ENCODE data around the gene SLC39A11.

The SLC39A11 gene

DNA sequence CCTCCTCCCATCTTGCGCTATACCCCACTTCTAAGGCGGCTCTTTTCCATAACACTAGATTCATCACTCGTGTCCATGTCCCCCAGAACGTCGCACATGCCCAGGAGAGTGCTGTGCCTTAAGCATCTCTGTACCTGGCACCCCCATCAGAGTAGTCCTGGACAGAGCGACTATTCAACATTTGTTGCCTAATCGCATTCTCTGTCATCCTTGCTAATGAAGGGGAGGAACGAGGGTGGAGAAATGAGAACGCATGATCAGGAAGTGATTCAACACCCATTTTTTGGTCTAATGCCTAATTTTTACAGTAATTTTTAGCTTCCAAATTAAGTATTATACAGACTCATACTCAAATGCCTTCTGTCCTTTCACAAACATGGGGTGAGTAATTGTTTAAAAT lies 53.2 kb downstream of the SLC39A11 start:
- DNase-seq, result no peak

- no peak for DNase-seq
These were observed 61.0 kb downstream of the SLC39A11 start for GRCh38 chr17:73031472-73031871.

GRCh38 chr17:73030995-73031394 lies 61.5 kb downstream of the SLC39A11 start:
- no peak for DNase-seq

DNA sequence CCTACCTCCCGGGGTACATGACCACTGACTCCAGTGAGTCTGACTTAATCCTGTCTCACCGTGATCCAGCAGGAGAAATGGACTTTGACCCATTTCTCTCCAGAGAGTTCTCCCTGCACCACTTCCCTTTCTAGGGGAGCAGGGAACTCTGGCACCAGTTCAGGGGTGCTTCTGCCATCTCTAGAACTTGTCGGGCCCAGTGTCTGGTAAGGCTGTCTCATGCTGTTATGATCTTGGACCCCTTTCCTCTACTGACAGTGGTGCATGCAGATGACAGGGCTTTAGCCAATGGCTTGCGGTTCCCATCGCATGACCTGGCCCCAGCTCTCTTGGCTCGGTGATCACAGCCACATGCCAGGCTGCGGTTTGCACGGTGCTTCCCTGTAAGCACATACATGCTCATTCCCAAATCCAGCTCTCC lies 62.0 kb downstream of the SLC39A11 start:
- DNase-seq, result no peak

DNA sequence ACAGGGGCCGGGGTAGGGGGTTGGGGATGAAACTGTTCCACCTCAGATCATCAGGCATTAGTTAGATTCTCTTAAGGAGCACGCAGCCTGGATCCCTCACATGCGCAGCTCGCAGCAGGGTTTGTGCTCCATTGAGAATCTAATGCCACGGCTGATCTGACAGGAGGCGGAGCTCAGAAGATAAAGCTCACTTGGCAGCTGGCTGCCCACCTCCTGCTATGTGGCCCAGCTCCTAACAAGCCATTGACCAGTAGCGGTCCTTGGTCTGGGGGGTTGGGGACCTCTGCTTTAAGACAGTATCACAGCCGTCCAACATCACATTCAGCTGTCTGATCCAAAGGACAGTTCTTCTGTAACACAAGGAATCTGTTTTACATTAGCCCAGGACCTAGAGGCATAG lies 62.5 kb downstream of the SLC39A11 start:
- no peak for DNase-seq

GRCh38 chr17:73029021-73029420 lies 63.5 kb downstream of the SLC39A11 start:
- DNase-seq, result no peak

DNA sequence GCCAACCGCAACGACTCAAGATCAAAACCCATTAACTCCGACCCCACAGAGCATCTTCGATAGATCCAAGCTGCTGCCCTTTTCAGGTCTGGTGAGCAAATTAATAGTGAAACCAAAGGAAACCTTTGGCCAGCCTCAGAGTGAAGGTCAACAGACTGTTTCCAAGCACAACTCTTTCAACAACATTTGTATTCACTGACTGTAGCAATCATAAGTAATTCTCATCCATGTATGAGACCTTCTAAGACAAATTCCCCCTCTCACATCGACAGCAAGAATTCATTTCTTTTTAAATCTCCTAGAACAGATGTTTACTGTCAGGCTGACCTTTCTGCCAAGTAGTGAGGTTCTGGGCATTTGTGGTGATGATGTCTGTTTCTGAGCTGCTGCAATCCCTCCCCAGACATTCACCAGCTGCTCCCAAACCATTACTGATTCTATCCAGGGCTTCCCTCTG lies 64.2 kb downstream of the SLC39A11 start:
- no peak for DNase-seq

DNA sequence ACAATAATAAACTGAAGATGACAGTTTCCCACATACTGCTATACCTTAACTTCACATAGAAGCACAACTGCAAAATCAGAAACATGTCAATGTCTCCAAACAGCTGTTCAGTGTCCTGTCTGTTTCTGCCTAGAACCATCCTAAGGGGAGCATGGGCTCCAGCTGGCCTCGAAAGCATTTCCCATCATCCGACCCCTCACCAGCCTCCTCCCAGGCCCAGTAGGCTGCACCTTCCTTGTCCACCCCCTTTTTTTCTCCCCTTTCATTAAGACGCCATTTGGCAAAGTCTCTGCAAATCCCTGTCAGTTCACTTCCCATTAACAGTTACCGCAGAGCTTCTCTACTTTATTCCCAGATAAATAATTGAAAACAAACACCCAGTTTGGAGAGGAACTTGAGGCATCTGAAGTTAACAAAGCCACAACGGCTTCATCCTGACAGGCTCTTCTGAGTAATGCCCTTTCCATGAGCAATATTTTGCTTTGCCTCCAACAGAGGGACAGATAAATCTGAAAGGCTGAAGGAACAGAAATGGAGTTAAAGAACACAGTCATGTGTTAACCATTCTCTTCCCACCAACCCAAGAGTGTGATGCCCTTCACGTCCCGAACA lies 65.3 kb downstream of the SLC39A11 start:
- no peak for DNase-seq

DNA sequence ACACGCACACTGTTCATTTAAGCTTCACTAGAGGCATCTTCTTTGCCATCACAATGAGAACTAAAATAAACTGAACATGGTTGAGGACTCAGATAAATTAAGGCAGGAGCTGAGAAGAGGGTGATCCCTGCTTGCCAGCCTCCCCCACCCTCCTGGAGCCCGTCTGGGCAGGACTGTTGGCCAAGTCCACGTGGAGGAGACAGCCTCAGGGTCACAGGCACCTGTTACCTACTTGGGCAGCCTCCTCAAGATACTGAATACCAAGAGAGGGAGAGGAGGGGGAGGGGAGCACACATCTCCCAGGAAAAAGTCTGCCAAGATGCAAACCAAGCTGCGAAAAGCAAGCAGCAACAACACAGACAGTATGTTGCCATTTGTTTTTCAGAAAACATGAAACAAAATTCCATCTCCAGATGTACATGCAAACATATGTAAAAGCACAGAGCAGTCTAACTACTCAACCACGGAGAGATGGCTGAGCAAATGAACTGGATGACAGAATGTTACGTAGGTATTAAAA lies 67.4 kb downstream of the SLC39A11 start:
- DNase-seq, result no peak

DNA sequence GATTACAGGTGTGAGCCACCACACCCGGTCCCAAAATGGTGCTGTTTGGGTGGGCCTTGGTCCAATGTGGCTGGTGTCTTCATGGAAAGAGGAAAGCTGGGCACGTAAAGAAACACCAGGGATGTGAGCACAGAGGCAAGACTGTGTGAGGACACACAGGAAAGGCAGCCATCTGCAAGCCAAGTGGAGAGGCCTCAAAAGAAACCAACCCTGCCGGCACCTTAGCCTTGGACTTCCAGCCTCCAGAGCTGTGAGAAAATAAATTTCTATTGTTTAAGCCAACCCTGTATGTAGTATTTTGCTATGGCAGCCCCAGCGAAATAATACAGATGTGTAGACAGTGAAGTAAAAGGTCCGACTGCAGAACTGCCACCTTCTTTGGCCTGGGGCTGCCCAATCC lies 68.7 kb downstream of the SLC39A11 start:
- DNase-seq, result no peak

DNA sequence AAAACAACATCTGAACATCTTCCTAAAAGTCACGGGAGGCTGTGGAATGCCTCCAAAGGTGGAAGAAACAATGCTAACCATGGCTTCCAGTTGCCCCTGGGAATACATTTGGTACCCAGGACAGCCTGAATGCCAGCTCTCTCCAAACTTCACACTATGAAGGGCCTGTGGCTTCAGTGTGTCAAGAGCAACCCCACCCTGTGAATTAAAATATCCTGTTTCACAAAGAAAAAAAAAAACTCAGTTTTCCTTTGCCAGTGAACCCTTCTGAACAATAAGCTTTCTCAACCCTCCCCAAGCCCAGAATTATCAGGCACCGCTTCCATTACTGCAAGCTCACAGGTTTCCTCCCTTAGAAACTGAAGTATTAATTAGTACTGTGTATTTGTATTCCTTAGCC lies 69.8 kb downstream of the SLC39A11 start:
- no peak for DNase-seq

DNA sequence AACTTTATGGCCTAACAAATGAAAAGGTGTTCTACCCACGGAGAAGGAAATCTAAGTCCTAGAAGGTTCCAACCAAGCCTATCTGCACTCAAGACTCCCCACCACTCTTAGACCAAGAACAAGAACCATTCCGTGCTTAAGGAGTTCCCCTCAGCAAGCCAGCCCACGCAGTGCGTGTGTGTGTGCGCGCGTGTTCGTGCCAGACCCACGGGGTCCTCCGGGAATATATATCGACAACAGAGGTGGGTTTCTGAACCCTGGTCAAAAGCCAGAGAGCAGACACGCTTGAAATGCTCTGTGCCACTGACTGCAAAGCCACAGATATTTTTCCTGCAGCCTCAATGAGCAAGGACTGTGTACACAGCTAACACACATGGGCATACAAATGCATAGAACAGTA lies 70.7 kb downstream of the SLC39A11 start:
- DNase-seq, result no peak

GRCh38 chr17:73020110-73020509 lies 72.4 kb downstream of the SLC39A11 start:
- DNase-seq, result no peak

GRCh38 chr17:73018599-73018998 lies 73.9 kb downstream of the SLC39A11 start:
- no peak for DNase-seq

DNA sequence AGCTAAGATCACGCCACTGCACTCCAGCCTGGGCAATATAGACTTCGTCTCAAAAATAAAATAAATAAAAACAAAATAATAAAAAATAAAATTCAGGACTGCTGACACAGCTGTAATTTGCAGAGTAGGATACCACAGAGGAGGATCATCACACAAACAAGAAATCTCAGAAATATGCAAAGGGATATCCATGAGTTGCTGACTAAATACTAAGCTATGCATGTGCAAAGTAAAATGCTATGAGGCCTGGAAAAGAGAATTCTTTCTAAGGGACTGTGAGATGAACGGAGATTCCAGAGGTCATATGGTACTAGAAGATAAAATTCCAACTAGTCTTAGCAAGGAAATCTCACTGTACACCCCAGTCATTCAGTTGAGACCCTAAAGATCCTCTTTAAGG lies 74.8 kb downstream of the SLC39A11 start:
- no peak for DNase-seq

DNA sequence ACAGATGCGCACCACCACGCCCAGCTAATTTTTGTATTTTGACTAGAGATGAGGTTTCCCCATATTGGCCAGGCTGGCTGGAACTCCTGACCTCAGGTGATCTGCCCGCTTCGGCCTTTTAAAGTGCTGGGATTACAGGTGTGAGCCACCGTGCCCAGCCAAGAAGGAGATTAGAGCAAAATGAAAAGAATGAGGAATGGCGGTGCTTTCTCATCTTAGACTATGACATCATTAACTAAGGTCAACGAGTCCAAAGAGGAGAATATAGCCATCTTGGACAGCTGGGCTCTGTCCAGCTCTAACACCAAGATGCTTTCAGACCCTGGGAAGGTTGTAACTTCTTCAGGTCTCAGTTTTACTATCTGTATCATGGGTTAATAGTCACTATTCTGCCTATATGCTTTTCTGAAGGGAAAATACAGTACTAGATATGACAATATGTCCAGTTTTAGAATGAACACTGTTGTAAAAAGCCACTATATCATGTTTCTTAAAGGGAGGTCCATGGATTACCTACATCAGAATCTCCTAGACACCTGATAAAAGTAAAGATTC lies 76.7 kb downstream of the SLC39A11 start:
- no peak for DNase-seq

GRCh38 chr17:73013816-73014663 lies 78.4 kb downstream of the SLC39A11 start:
- DNase-seq, result no peak

- DNase-seq, result no peak
These were observed 79.2 kb downstream of the SLC39A11 start for GRCh38 chr17:73013301-73013700.

GRCh38 chr17:73011016-73011486 lies 81.4 kb downstream of the SLC39A11 start:
- no peak for DNase-seq

DNA sequence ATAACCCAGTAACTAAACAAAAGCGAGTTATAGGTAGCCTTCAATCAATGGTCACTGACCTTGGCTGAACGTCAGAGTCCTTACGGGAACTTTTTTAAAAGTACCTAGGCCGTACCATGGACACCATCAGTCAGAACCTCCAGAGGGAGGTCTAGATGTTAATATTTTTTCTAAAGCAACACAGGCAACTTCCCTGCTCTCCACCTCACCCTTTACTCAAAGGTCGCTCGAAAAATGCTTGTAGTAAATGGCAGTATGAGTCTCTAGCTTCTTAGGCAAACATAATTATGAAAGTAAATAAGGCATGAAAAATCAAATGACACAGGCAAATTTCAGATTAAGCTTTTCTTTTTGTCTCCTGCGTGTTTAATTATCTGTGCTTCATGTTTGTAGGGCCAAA lies 82.1 kb downstream of the SLC39A11 start:
- DNase-seq, result no peak

- DNase-seq, result no peak
These were observed 85.1 kb downstream of the SLC39A11 start for GRCh38 chr17:73007407-73007806.

DNA sequence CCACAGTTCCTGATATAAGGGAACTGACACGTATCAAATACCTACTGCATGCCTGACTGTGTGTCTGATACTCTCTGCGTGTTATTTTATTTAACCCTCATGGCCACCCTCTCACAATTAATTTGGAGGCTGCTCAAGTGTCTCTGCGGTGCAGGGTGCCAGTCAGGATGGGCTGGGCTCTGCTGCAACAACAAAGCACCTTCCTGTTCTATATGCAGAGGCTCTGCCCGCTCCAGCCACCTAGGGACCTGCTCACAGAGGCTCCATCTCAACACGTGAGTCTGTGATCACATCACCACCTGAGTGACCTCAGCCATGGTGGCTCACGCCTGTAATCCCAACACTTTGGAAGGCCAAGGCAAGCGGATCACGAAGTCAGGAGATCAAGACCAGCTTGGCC lies 87.1 kb downstream of the SLC39A11 start:
- DNase-seq, result no peak

GRCh38 chr17:73003487-73003886 lies 89.0 kb downstream of the SLC39A11 start:
- DNase-seq, result no peak

GRCh38 chr17:73000832-73001231 lies 91.7 kb downstream of the SLC39A11 start:
- DNase-seq, result no peak
